ENCODE measurements around the gene DEFB126. TPM values are rescaled to one million over a fixed set of nuclear protein-coding genes. Genes with fewer than 3 reads are reported as not detected.

DEFB126 gene
- total and polyA plus RNA-seq, 2 of the 13 experiments (the other 11 are each of a cell fraction or from before 2014, with no cell fraction given): not detected

DNA sequence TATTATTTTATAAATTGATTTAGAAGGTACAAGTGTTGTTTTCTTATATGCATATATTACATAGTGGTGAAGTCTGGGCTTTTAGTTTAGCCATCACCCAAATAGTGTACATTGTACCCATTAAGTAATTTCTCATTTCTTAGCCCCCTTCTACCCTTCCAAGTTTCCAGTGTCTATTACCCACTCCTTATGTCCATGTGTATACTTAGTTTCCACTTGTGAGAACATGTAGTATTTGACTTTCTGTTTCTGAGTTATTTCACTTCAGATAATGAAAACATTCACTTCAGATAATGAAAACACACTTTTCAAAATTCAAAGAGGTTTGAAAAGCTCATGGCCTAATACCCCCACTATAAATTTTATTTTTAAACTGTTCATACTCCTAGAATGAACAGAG is 40.4 kb upstream of the DEFB126 start:
- H3K9me3 ChIP-seq (ENCODE audit: low read length): no peaks in the 10 kb centered on the region
- in situ Hi-C loops (cut with HindIII; ENCODE audit: extremely low pct_ligation_motif_present, low pct_unique_long_range_greater_than_20kb): no loop called here
- TF ChIP-seq EED (CRISPR knock-in tag; IDR thresholded peaks at IDR 0.05) (no peak), NCOR1 (IDR thresholded peaks at IDR 0.05; ENCODE audit: borderline replicate concordance, low read length) (no peak)
- H4K20me1 ChIP-seq (ENCODE audit: insufficient read depth, low read length): no peaks in the 10 kb centered on the region
- no peak for ATAC-seq
- H3K27ac ChIP-seq (ENCODE audit: extremely low read length, insufficient read depth, low read length): no peak overlapping the region
- intact Hi-C loops (cut with micrococcal nuclease; ENCODE audit: unreplicated experiment): no loop called here
- H3K4me1 ChIP-seq (ENCODE audit: insufficient read depth, low read length): no peaks in the 10 kb centered on the region
- no peak overlapping the region for H3K4me2 ChIP-seq (ENCODE audit: low read depth, low read length)
- no peak overlapping the region for H3K4me3 ChIP-seq (replicated peaks in 1 of 3; ENCODE audit: insufficient read depth in 1 of 3, low read depth in 2 of 3, low read length in 3 of 3)
- no peaks in the 10 kb centered on the region for H3K79me2 ChIP-seq (ENCODE audit: insufficient read depth, low read length)
- no TSS peak for BruUV-seq (replicated peaks)
- no peaks in the 10 kb centered on the region for H3K36me3 ChIP-seq (replicated peaks in 1 of 2; ENCODE audit: control insufficient read depth in 1 of 2, insufficient read depth in 2 of 2, low read length in 2 of 2)
- ChIA-PET CTCF (ENCODE audit: low intra/inter-chr PET ratio, low total read pairs) (no interaction called here), POLR2A (no interaction called here)
- no peak for FAIRE-seq
- no peak overlapping the region for H3K9ac ChIP-seq (ENCODE audit: insufficient read depth, low read depth, low read length)
- H2AFZ ChIP-seq (ENCODE audit: low read length): no peak overlapping the region
- no peaks in the 10 kb centered on the region; a peak in 1 of 5 replicates for H3K27me3 ChIP-seq (ENCODE audit: control insufficient read depth in 1 of 2, insufficient read depth in 2 of 2, low read length in 2 of 2)
- DNase-seq (ENCODE audit: low spot score): no peak

- Histone ChIP-seq H3K4me1 (ENCODE audit: insufficient read depth, low read length) (no peaks in the 10 kb centered on the region), H3K4me2 (ENCODE audit: low read depth, low read length) (no peak overlapping the region), H2AFZ (ENCODE audit: low read length) (no peak overlapping the region), H3K27me3 (ENCODE audit: control insufficient read depth in 1 of 2, insufficient read depth in 2 of 2, low read length in 2 of 2) (no peaks in the 10 kb centered on the region; a peak in 1 of 5 replicates), H3K9ac (ENCODE audit: insufficient read depth, low read depth, low read length) (no peak overlapping the region), H3K4me3 (replicated peaks in 1 of 3; ENCODE audit: insufficient read depth in 1 of 3, low read depth in 2 of 3, low read length in 3 of 3) (no peak overlapping the region), H3K27ac (ENCODE audit: extremely low read length, insufficient read depth, low read length) (no peak overlapping the region), H4K20me1 (ENCODE audit: insufficient read depth, low read length) (no peaks in the 10 kb centered on the region), H3K79me2 (ENCODE audit: insufficient read depth, low read length) (no peaks in the 10 kb centered on the region), H3K36me3 (replicated peaks in 1 of 2; ENCODE audit: control insufficient read depth in 1 of 2, insufficient read depth in 2 of 2, low read length in 2 of 2) (no peaks in the 10 kb centered on the region), H3K9me3 (ENCODE audit: low read length) (no peaks in the 10 kb centered on the region)
- ChIA-PET POLR2A (no interaction called here), CTCF (ENCODE audit: low intra/inter-chr PET ratio, low total read pairs) (no interaction called here)
- ATAC-seq (no peak; the same call in 2 of the 3 replicates), DNase-seq (ENCODE audit: low spot score) (no peak), FAIRE-seq (no peak)
- no TSS peak for BruUV-seq (replicated peaks)
- TF ChIP-seq ZNF263 (CRISPR knock-in tag; IDR thresholded peaks at IDR 0.05) (peak; percentile 66), NFKB2 (CRISPR knock-in tag; IDR thresholded peaks at IDR 0.05; ENCODE audit: borderline replicate concordance) (peak; percentile 28; the same call in 1 of the 2 replicates), THYN1 (CRISPR knock-in tag; IDR thresholded peaks at IDR 0.05; ENCODE audit: borderline replicate concordance, low read depth) (no peak)
- intact Hi-C loops (cut with micrococcal nuclease; ENCODE audit: unreplicated experiment): no loop called here
- in situ Hi-C loops (cut with HindIII; ENCODE audit: extremely low pct_ligation_motif_present, low pct_unique_long_range_greater_than_20kb): no loop called here
- 32% methylated on average over 5 of the region's 5 CpGs for whole genome bisulfite sequencing (ENCODE audit: low lambda C conversion rate)
Measured at GRCh38 chr20:103456-103855, 38.9 kb upstream of the DEFB126 start.

Measured in HepG2 (cell line).